ENCODE results near the gene RFXANK. TPM values are rescaled to one million over a fixed set of nuclear protein-coding genes. Genes with fewer than 3 reads are reported as not detected.
A peak's percentile ranks its signal among the peaks of the same experiment; 100 is the strongest.

RFXANK gene
- total and polyA plus RNA-seq, 9 of the 15 experiments (the other 6 are each of a cell fraction or from before 2014, with no cell fraction given) = 68.6 to 181 (median 150) TPM

- Histone ChIP-seq H3K9ac (ENCODE audit: insufficient read depth in 1 of 2, low read depth in 2 of 2, low read length in 2 of 2) (no peak overlapping the region), H3K9me1 (ENCODE audit: control insufficient read depth, insufficient read depth, low read length) (no peaks in the 10 kb centered on the region), H3K9me3 (replicated peaks; ENCODE audit: control insufficient read depth, insufficient read depth, low read depth, low read length) (no peaks in the 10 kb centered on the region), H3K79me2 (ENCODE audit: control insufficient read depth, insufficient read depth, low read length) (no peaks in the 10 kb centered on the region), H2AFZ (ENCODE audit: low read depth, low read length) (no peak overlapping the region), H4K20me1 (replicated peaks; ENCODE audit: control insufficient read depth, insufficient read depth, low read length) (no peaks in the 10 kb centered on the region), H3K4me1 (replicated peaks in 1 of 2; ENCODE audit: control insufficient read depth in 2 of 2, insufficient read depth in 2 of 2, low read length in 2 of 2) (peaks cover 0 to 5% of the 10 kb centered on the region in 2 experiments; a peak in 2 of 5 replicates), H3K4me3 (no peak overlapping the region), H3K36me3 (ENCODE audit: control insufficient read depth, insufficient read depth, low read length) (no peaks in the 10 kb centered on the region), H3K27ac (ENCODE audit: extremely low read depth, low read depth, low read length) (no peak overlapping the region), H3K27me3 (ENCODE audit: control insufficient read depth in 2 of 2, insufficient read depth in 2 of 2, low read length in 2 of 2) (no peaks in the 10 kb centered on the region), H3K4me2 (ENCODE audit: insufficient read depth, low read length) (no peak overlapping the region)
- ChIA-PET CTCF (ENCODE audit: low intra/inter-chr PET ratio) (no interaction called here), POLR2A (interaction anchor here (0.8 to 1.5 kb wide), 3 partner anchors 15 to 185 kb away, joined by 3 to 5 read pairs (median 3); partner anchors contain the start of gene MEF2B)
- in situ Hi-C loops (cut with MboI) = no loop called here
- FAIRE-seq = no peak
- no TSS peak for BruUV-seq (replicated peaks)
- WGBS (ENCODE audit: insufficient coverage, low coverage, missing lambda C conversion rate) = 51% methylated on average over 10 of the region's 10 CpGs
- ATAC-seq = no peak
- peak; percentile 27 for TF ChIP-seq RBM25 (IDR thresholded peaks at IDR 0.05; ENCODE audit: low read depth, low read length, severe bottlenecking)
- TF ChIP-seq SAFB (IDR thresholded peaks at IDR 0.05; ENCODE audit: borderline replicate concordance, low read depth, low read length) = no peak
- peak; percentile 90 for TF ChIP-seq ZFP36 (IDR thresholded peaks at IDR 0.05; ENCODE audit: low read depth, low read length, partially characterized antibody)
- no peak for DNase-seq (ENCODE audit: extremely low read depth in 1 of 4, low spot score in 3 of 4)
- intact Hi-C loops (cut with micrococcal nuclease) = no loop called here
Measured at GRCh38 chr19:19155495-19156219, 36.4 kb upstream of the RFXANK start.

- 29% methylated on average over 6 of the region's 6 CpGs for WGBS (ENCODE audit: insufficient coverage, low coverage, missing lambda C conversion rate)
- ChIA-PET POLR2A (interaction anchor here (0.6 to 1.2 kb wide), 4 partner anchors 10 to 166 kb away, joined by 3 to 7 read pairs (median 3); partner anchors contain the start of gene MEF2B), CTCF (ENCODE audit: low intra/inter-chr PET ratio) (no interaction called here)
- Histone ChIP-seq H4K20me1 (replicated peaks; ENCODE audit: control insufficient read depth, insufficient read depth, low read length) (no peaks in the 10 kb centered on the region), H3K9me3 (replicated peaks; ENCODE audit: control insufficient read depth, insufficient read depth, low read depth, low read length) (no peaks in the 10 kb centered on the region), H3K4me2 (ENCODE audit: insufficient read depth, low read length) (no peak overlapping the region), H3K27me3 (ENCODE audit: control insufficient read depth in 2 of 2, insufficient read depth in 2 of 2, low read length in 2 of 2) (no peaks in the 10 kb centered on the region), H3K4me1 (replicated peaks in 1 of 2; ENCODE audit: control insufficient read depth in 2 of 2, insufficient read depth in 2 of 2, low read length in 2 of 2) (peaks cover 0 to 5% of the 10 kb centered on the region in 2 experiments; a peak in 2 of 5 replicates), H3K9ac (ENCODE audit: insufficient read depth in 1 of 2, low read depth in 2 of 2, low read length in 2 of 2) (no peak overlapping the region), H3K79me2 (ENCODE audit: control insufficient read depth, insufficient read depth, low read length) (no peaks in the 10 kb centered on the region), H3K36me3 (ENCODE audit: control insufficient read depth, insufficient read depth, low read length) (no peaks in the 10 kb centered on the region), H3K27ac (ENCODE audit: extremely low read depth, low read depth, low read length) (no peak overlapping the region), H3K9me1 (ENCODE audit: control insufficient read depth, insufficient read depth, low read length) (no peaks in the 10 kb centered on the region), H3K4me3 (no peak overlapping the region), H2AFZ (ENCODE audit: low read depth, low read length) (no peak overlapping the region)
- intact Hi-C loops (cut with micrococcal nuclease) = no loop called here
- BruUV-seq (replicated peaks) = no TSS peak
- ATAC-seq (no peak), DNase-seq (ENCODE audit: extremely low read depth in 1 of 4, low spot score in 3 of 4) (no peak), FAIRE-seq (no peak)
- in situ Hi-C loops (cut with MboI) = no loop called here
- no peak for TF ChIP-seq SMAD3 (CRISPR knock-in tag; conservative IDR thresholded peaks at IDR 0.05)
- no peak for TF ChIP-seq ZNF780A (CRISPR knock-in tag; IDR thresholded peaks at IDR 0.05)
- no peak for TF ChIP-seq SREBF2 (CRISPR knock-in tag; IDR thresholded peaks at IDR 0.05)
- TF ChIP-seq GATA2 (CRISPR knock-in tag; IDR thresholded peaks at IDR 0.05) = no peak
- no peak for TF ChIP-seq GTF2B (IDR thresholded peaks at IDR 0.05; ENCODE audit: extremely low read depth, insufficient read length)
- no peak for TF ChIP-seq RREB1 (CRISPR knock-in tag; IDR thresholded peaks at IDR 0.05)
Measured at GRCh38 chr19:19157808-19158207, 34.2 kb upstream of the RFXANK start.

Data from K562 (cell line).